HEK293 (cell line): ENCODE results near the gene SIKE1.
A peak's percentile ranks its signal among the peaks of the same experiment; 100 is the strongest.

ENCODE experiments used
- CTCF ChIA-PET: fragments of 350-600 bp; formaldehyde crosslinking; extraction: SDS; loops from one replicate; lab custom pipeline; 2021; ENCODE audit warnings: antibody characterized with exemption; lab: Yijun Ruan, JAX
- POLR2A ChIA-PET: fragments of 300-600 bp; formaldehyde crosslinking; extraction: SDS; loops from one replicate; lab custom pipeline; 2020; ENCODE audit warnings: antibody characterized with exemption, inconsistent platforms; lab: Yijun Ruan, JAX
- H3K27ac ChIP-seq: fragments of 200-500 bp; sonication (Bioruptor generic); 2 replicates; pipeline ENCODE4 v1.5.1; 2014; ENCODE audit warnings: low read depth, low read length, control low read depth, inconsistent platforms; ENCODE audit errors: extremely low read depth
- H3K36me3 ChIP-seq, 2 experiments: fragments of 200-500 bp in 1 of 2; sonication (Bioruptor generic) in 1 of 2; 1 replicate in 1 of 2; 2 replicates in 1 of 2; pipeline ENCODE4 v1.5.1; 2014 to 2017; ENCODE audit warnings: inconsistent platforms in 2 of 2, low read length in 2 of 2; ENCODE audit not compliant: control insufficient read depth in 2 of 2, insufficient read depth in 1 of 2
- H3K4me1 ChIP-seq: fragments of 200-500 bp; sonication (Bioruptor generic); 2 replicates; pipeline ENCODE4 v1.5.1; 2014; ENCODE audit warnings: mild to moderate bottlenecking, low read length, inconsistent platforms; ENCODE audit not compliant: control insufficient read depth, insufficient read depth
- H3K4me3 ChIP-seq: 2 replicates; pipeline ENCODE4 v1.5.1; 2011; ENCODE audit warnings: low read depth, mild to moderate bottlenecking, control low read depth, low read length, moderate library complexity
- H3K9me3 ChIP-seq: fragments of 200-500 bp; sonication (Bioruptor generic); 2 replicates; pipeline ENCODE4 v1.5.1; 2014; ENCODE audit warnings: low read depth, low read length, inconsistent platforms; ENCODE audit not compliant: control insufficient read depth, insufficient read depth
- BCL11B ChIP-seq: fragments of 450-650 bp; formaldehyde crosslinking; IDR thresholded peaks from 2 replicates; pipeline ENCODE4 v1.5.1; 2016; ENCODE audit warnings: low read depth, missing biosample characterization, missing genetic modification characterization
- GLI4 ChIP-seq: fragments of 450-650 bp; formaldehyde crosslinking; IDR thresholded peaks from 2 replicates; pipeline ENCODE4 v1.5.1; 2016; ENCODE audit warnings: missing biosample characterization, missing genetic modification characterization
- KLF7 ChIP-seq: fragments of 450-650 bp; formaldehyde crosslinking; IDR thresholded peaks from 2 replicates; pipeline ENCODE4 v1.5.1; 2016; ENCODE audit warnings: missing biosample characterization, missing genetic modification characterization, borderline replicate concordance
- PRDM1 ChIP-seq: fragments of 450-650 bp; formaldehyde crosslinking; IDR thresholded peaks from 2 replicates; pipeline ENCODE4; 2016; ENCODE audit warnings: missing biosample characterization, missing genetic modification characterization
- SCRT2 ChIP-seq: fragments of 450-650 bp; formaldehyde crosslinking; IDR thresholded peaks from 2 replicates; pipeline ENCODE4 v1.5.1; 2016; ENCODE audit warnings: missing biosample characterization, missing genetic modification characterization
- SP7 ChIP-seq: fragments of 450-650 bp; formaldehyde crosslinking; IDR thresholded peaks from 2 replicates; pipeline ENCODE4 v1.5.1; 2016; ENCODE audit warnings: missing biosample characterization, missing genetic modification characterization
- TCF7L2 ChIP-seq: IDR thresholded peaks from 2 replicates; pipeline ENCODE4 v1.6.1; 2011; ENCODE audit warnings: low read depth, mild to moderate bottlenecking, inconsistent platforms, low read length, moderate library complexity, borderline replicate concordance
- ZBTB17 ChIP-seq: fragments of 450-650 bp; formaldehyde crosslinking; IDR thresholded peaks from 2 replicates; pipeline ENCODE4 v1.5.1; 2016; ENCODE audit warnings: missing biosample characterization, missing genetic modification characterization
- ZBTB44 ChIP-seq: fragments of 450-650 bp; IDR thresholded peaks from 2 replicates; pipeline ENCODE4 v1.5.1; 2018; ENCODE audit warnings: missing biosample characterization, mild to moderate bottlenecking, missing genetic modification characterization
- ZBTB48 ChIP-seq: fragments of 450-650 bp; formaldehyde crosslinking; IDR thresholded peaks from 2 replicates; pipeline ENCODE4 v1.5.1; 2016; ENCODE audit warnings: missing biosample characterization, missing genetic modification characterization
- ZNF138 ChIP-seq: fragments of 450-650 bp; formaldehyde crosslinking; IDR thresholded peaks from 2 replicates; pipeline ENCODE4 v1.5.1; 2016; ENCODE audit warnings: missing biosample characterization, missing genetic modification characterization, borderline replicate concordance
- ZNF146 ChIP-seq: fragments of 450-650 bp; formaldehyde crosslinking; IDR thresholded peaks from 2 replicates; pipeline ENCODE4 v1.5.1; 2016; ENCODE audit warnings: missing biosample characterization, missing genetic modification characterization
- ZNF16 ChIP-seq: fragments of 450-650 bp; formaldehyde crosslinking; IDR thresholded peaks from 2 replicates; pipeline ENCODE4 v1.5.1; 2016; ENCODE audit warnings: low read depth, missing biosample characterization, missing genetic modification characterization
- ZNF18 ChIP-seq: fragments of 450-650 bp; formaldehyde crosslinking; IDR thresholded peaks from 2 replicates; pipeline ENCODE4 v1.5.1; 2016; ENCODE audit warnings: missing biosample characterization, missing genetic modification characterization
- ZNF19 ChIP-seq: fragments of 450-650 bp; formaldehyde crosslinking; IDR thresholded peaks from 2 replicates; pipeline ENCODE4; 2016; ENCODE audit warnings: missing biosample characterization, missing genetic modification characterization, low read depth
- ZNF223 ChIP-seq: fragments of 450-650 bp; formaldehyde crosslinking; IDR thresholded peaks from 2 replicates; pipeline ENCODE4 v1.5.1; 2016; ENCODE audit warnings: missing biosample characterization, missing genetic modification characterization
- ZNF239 ChIP-seq: fragments of 450-650 bp; formaldehyde crosslinking; IDR thresholded peaks from 2 replicates; pipeline ENCODE4 v1.5.1; 2016; ENCODE audit warnings: missing biosample characterization, missing genetic modification characterization
- ZNF362 ChIP-seq: fragments of 450-650 bp; formaldehyde crosslinking; IDR thresholded peaks from 2 replicates; pipeline ENCODE4 v1.5.1; 2016; ENCODE audit warnings: missing biosample characterization, missing genetic modification characterization
- ZNF514 ChIP-seq: fragments of 450-650 bp; formaldehyde crosslinking; IDR thresholded peaks from 2 replicates; pipeline ENCODE4 v1.5.1; 2016; ENCODE audit warnings: missing biosample characterization, missing genetic modification characterization
- ZNF544 ChIP-seq: fragments of 450-650 bp; formaldehyde crosslinking; IDR thresholded peaks from 2 replicates; pipeline ENCODE4 v1.5.0; 2017; ENCODE audit warnings: missing biosample characterization, missing genetic modification characterization
- ZNF610 ChIP-seq: fragments of 450-650 bp; formaldehyde crosslinking; IDR thresholded peaks from 2 replicates; pipeline ENCODE4 v1.5.1; 2016; ENCODE audit warnings: missing biosample characterization, missing genetic modification characterization, borderline replicate concordance
- ZNF639 ChIP-seq: fragments of 450-650 bp; formaldehyde crosslinking; IDR thresholded peaks from 2 replicates; pipeline ENCODE4 v1.5.1; 2016; ENCODE audit warnings: missing biosample characterization, missing genetic modification characterization
- ZNF692 ChIP-seq: fragments of 450-650 bp; formaldehyde crosslinking; IDR thresholded peaks from 2 replicates; pipeline ENCODE4 v1.5.1; 2016; ENCODE audit warnings: missing biosample characterization, missing genetic modification characterization
- ZNF792 ChIP-seq: fragments of 450-650 bp; formaldehyde crosslinking; IDR thresholded peaks from 2 replicates; pipeline ENCODE4 v1.5.1; 2016; ENCODE audit warnings: missing biosample characterization, missing genetic modification characterization
- ZNF843 ChIP-seq: fragments of 450-650 bp; formaldehyde crosslinking; IDR thresholded peaks from 2 replicates; pipeline ENCODE4 v1.5.1; 2016; ENCODE audit warnings: missing biosample characterization, missing genetic modification characterization

SIKE1 gene

GRCh38 chr1:114764689-114765088 lies 15.8 kb downstream of the SIKE1 start:
- ChIA-PET POLR2A (no interaction called here), CTCF (interaction anchor here (0.8 kb wide), 1 partner anchor 20 kb away, joined by 3 read pairs; no protein-coding TSS in a partner anchor)
- H3K4me3 ChIP-seq: no peak overlapping the region
- no peak overlapping the region for H3K27ac ChIP-seq
- H3K36me3 ChIP-seq: peaks cover 4 to 12% of the 10 kb centered on the region in 2 experiments; a peak in 2 of 3 replicates
- no peak for TF ChIP-seq ZBTB48 (tag by site-specific recombination)
- no peak for TF ChIP-seq KLF7
- no peaks in the 10 kb centered on the region for H3K9me3 ChIP-seq
- no peaks in the 10 kb centered on the region for H3K4me1 ChIP-seq

- Histone ChIP-seq H3K4me3 (peak overlapping the region; percentile 26; the same call in 1 of the 2 replicates), H3K27ac (peak overlapping the region; percentile 19; the same call in 1 of the 2 replicates), H3K9me3 (no peaks in the 10 kb centered on the region), H3K4me1 (no peaks in the 10 kb centered on the region), H3K36me3 (peaks cover 0 to 10% of the 10 kb centered on the region in 2 experiments; a peak in 1 of 3 replicates)
- ChIA-PET CTCF (interaction anchor here (1.1 kb wide), 1 partner anchor 20 kb away, joined by 3 read pairs; no protein-coding TSS in a partner anchor), POLR2A (interaction anchor here (1.1 kb wide), 1 partner anchor 20 kb away, joined by 3 read pairs; no protein-coding TSS in a partner anchor)
- TF ChIP-seq ZBTB44 (tag by site-specific recombination) (no peak), ZNF639 (no peak), ZNF239 (no peak), ZNF544 (tag by site-specific recombination) (no peak), ZNF514 (no peak), ZNF223 (tag by site-specific recombination) (no peak), ZNF692 (tag by site-specific recombination) (no peak), ZBTB17 (tag by site-specific recombination) (peak; percentile 23; the same call in 1 of the 2 replicates), ZNF138 (no peak), ZNF18 (no peak), ZNF610 (no peak), ZNF19 (no peak), TCF7L2 (no peak), GLI4 (tag by site-specific recombination) (no peak), ZNF16 (tag by site-specific recombination) (no peak), ZNF146 (tag by site-specific recombination) (no peak), PRDM1 (tag by site-specific recombination) (0 out of 2 replicates have a peak, but pooled peaks have one; percentile 19), BCL11B (no peak), SP7 (peak; percentile 43; the same call in 1 of the 2 replicates), ZNF792 (no peak), ZNF362 (tag by site-specific recombination) (no peak), ZNF843 (tag by site-specific recombination) (no peak), SCRT2 (tag by site-specific recombination) (no peak)
These were observed 22.1 kb downstream of the SIKE1 start for GRCh38 chr1:114758256-114758832.
